Measurements from ENCODE around the gene PITRM1. TPM values are rescaled to one million over a fixed set of nuclear protein-coding genes. Genes with fewer than 3 reads are reported as not detected.
A peak's percentile ranks its signal among the peaks of the same experiment; 100 is the strongest.

Gene PITRM1
- polyA plus RNA-seq, 1 donor (not counting 4 experiments of a cell fraction or from before 2014, with no cell fraction given): 47.2 TPM

- peaks cover 66% of the 10 kb centered on the region for H3K79me2 ChIP-seq (ENCODE audit: control insufficient read depth, insufficient read depth, low read length)
- H3K27ac ChIP-seq (ENCODE audit: control insufficient read depth, insufficient read depth, low read length): peak overlapping the region; percentile 85
- dilution Hi-C loops (cut with MboI; ENCODE audit: extremely low pct_ligation_motif_present, low sequenced_read_pairs): no loop called here
- H3K4me2 ChIP-seq (ENCODE audit: control insufficient read depth, extremely low read depth, insufficient read depth, low read depth, low read length): peak overlapping the region; percentile 54
- H3K27me3 ChIP-seq (ENCODE audit: control insufficient read depth, extremely low read depth, insufficient read depth, low read length): no peaks in the 10 kb centered on the region
- no peak overlapping the region for H2AFZ ChIP-seq (ENCODE audit: control insufficient read depth, low read length)
- H3K4me1 ChIP-seq (ENCODE audit: control insufficient read depth, extremely low read depth, insufficient read depth, low read length): peaks cover 63% of the 10 kb centered on the region
- peaks cover 6% of the 10 kb centered on the region for H3K9me1 ChIP-seq (ENCODE audit: control insufficient read depth, extremely low read depth, insufficient read depth, low read length)
- no peaks in the 10 kb centered on the region for H4K20me1 ChIP-seq (ENCODE audit: control insufficient read depth, extremely low read depth, insufficient read depth, low read length)
- H3K9me3 ChIP-seq (ENCODE audit: control insufficient read depth, low read depth, low read length): no peaks in the 10 kb centered on the region
- peaks cover 11 to 22% of the 10 kb centered on the region in 2 experiments for H3K36me3 ChIP-seq (ENCODE audit: control insufficient read depth in 2 of 2, extremely low read depth in 1 of 2, insufficient read depth in 2 of 2, low read length in 2 of 2)
- TF ChIP-seq EZH2 (IDR thresholded peaks at IDR 0.05; ENCODE audit: low read length) (no peak), CTCF (optimal IDR thresholded peaks at IDR 0.05 in 1 of 3, IDR thresholded peaks at IDR 0.05 in 1 of 3, conservative IDR thresholded peaks at IDR 0.05 in 1 of 3; ENCODE audit: extremely low read depth in 1 of 3, insufficient read depth in 2 of 3, low read length in 3 of 3) (no peak)
- peak overlapping the region in 2 of 3 experiments; percentile 61 to 63 for H3K4me3 ChIP-seq (ENCODE audit: control insufficient read depth in 2 of 3, extremely low read depth in 1 of 3, insufficient read depth in 2 of 3, low read depth in 1 of 3, low read length in 3 of 3)
- peak; percentile 94 for DNase-seq (ENCODE audit: low read depth, low spot score)
- peak; percentile 79 for FAIRE-seq
- H3K9ac ChIP-seq (ENCODE audit: control insufficient read depth, extremely low read depth, insufficient read depth, low read length): peak overlapping the region; percentile 41
These were observed 77.0 kb downstream of the PITRM1 start for GRCh38 chr10:3095373-3096139.

GRCh38 chr10:3094609-3095036, 78.0 kb downstream of the PITRM1 start:
- Histone ChIP-seq H3K4me1 (ENCODE audit: control insufficient read depth, extremely low read depth, insufficient read depth, low read length) (peaks cover 72% of the 10 kb centered on the region), H3K36me3 (ENCODE audit: control insufficient read depth in 2 of 2, extremely low read depth in 1 of 2, insufficient read depth in 2 of 2, low read length in 2 of 2) (peaks cover 5 to 20% of the 10 kb centered on the region in 2 experiments), H4K20me1 (ENCODE audit: control insufficient read depth, extremely low read depth, insufficient read depth, low read length) (no peaks in the 10 kb centered on the region), H3K27ac (ENCODE audit: control insufficient read depth, insufficient read depth, low read length) (peak overlapping the region; percentile 85), H2AFZ (ENCODE audit: control insufficient read depth, low read length) (no peak overlapping the region), H3K79me2 (ENCODE audit: control insufficient read depth, insufficient read depth, low read length) (peaks cover 66% of the 10 kb centered on the region), H3K9me1 (ENCODE audit: control insufficient read depth, extremely low read depth, insufficient read depth, low read length) (peaks cover 6% of the 10 kb centered on the region), H3K9ac (ENCODE audit: control insufficient read depth, extremely low read depth, insufficient read depth, low read length) (peak overlapping the region; percentile 41), H3K4me2 (ENCODE audit: control insufficient read depth, extremely low read depth, insufficient read depth, low read depth, low read length) (peak overlapping the region; percentile 54), H3K4me3 (ENCODE audit: control insufficient read depth in 2 of 3, extremely low read depth in 1 of 3, insufficient read depth in 2 of 3, low read depth in 1 of 3, low read length in 3 of 3) (peak overlapping the region in 2 of 3 experiments; percentile 61 to 63), H3K27me3 (ENCODE audit: control insufficient read depth, extremely low read depth, insufficient read depth, low read length) (no peaks in the 10 kb centered on the region), H3K9me3 (ENCODE audit: control insufficient read depth, low read depth, low read length) (no peaks in the 10 kb centered on the region)
- no peak for FAIRE-seq
- dilution Hi-C loops (cut with MboI; ENCODE audit: extremely low pct_ligation_motif_present, low sequenced_read_pairs): no loop called here
- TF ChIP-seq CTCF (optimal IDR thresholded peaks at IDR 0.05 in 1 of 3, IDR thresholded peaks at IDR 0.05 in 1 of 3, conservative IDR thresholded peaks at IDR 0.05 in 1 of 3; ENCODE audit: extremely low read depth in 1 of 3, insufficient read depth in 2 of 3, low read length in 3 of 3) (no peak), EZH2 (IDR thresholded peaks at IDR 0.05; ENCODE audit: low read length) (no peak)
- DNase-seq (ENCODE audit: low read depth, low spot score): no peak

All from keratinocyte (primary cell).